Neural crest cell (in vitro differentiated cells): ENCODE results near the gene RASAL2. TPM values are rescaled to one million over a fixed set of nuclear protein-coding genes. Genes with fewer than 3 reads are reported as not detected.

Experiments
- DNase-seq: peaks from one replicate; pipeline ENCODE4 v3.0.0; 2021; ENCODE audit warnings: low read depth, mixed read lengths, low spot score
- H3K27ac Mint-ChIP-seq: one replicate; pipeline ENCODE4 v1.8.0; 2021; ENCODE audit warnings: mild to moderate bottlenecking, mixed read lengths; ENCODE audit not compliant: unreplicated experiment
- H3K27me3 Mint-ChIP-seq: 2 replicates; pipeline ENCODE4 v1.8.0; 2021; ENCODE audit warnings: low read depth, mild to moderate bottlenecking, mixed read lengths
- H3K36me3 Mint-ChIP-seq: 2 replicates; pipeline ENCODE4 v1.8.0; 2021; ENCODE audit warnings: low read depth, mild to moderate bottlenecking, mixed read lengths
- H3K4me1 Mint-ChIP-seq: 2 replicates; pipeline ENCODE4 v1.8.0; 2021; ENCODE audit warnings: mixed read lengths
- H3K4me3 Mint-ChIP-seq: one replicate; pipeline ENCODE4 v1.8.0; 2021; ENCODE audit warnings: mild to moderate bottlenecking, mixed read lengths
- H3K9me3 Mint-ChIP-seq: 2 replicates; pipeline ENCODE4 v1.8.0; 2021; ENCODE audit warnings: mixed read lengths
- CTCF ChIP-seq: fragments of 200-600 bp; sonication (generic); conservative IDR thresholded peaks from 2 replicates; pipeline ENCODE4 v1.5.0; 2021; ENCODE audit warnings: antibody characterized with exemption, mild to moderate bottlenecking
- total RNA-seq: library from RNA; stranded (reverse); gene quantifications from 2 replicates; pipeline ENCODE4 v1.2.1, GENCODE V29; 2021

The RASAL2 gene
- total RNA-seq, 1 donor from 2014 or later: 20.9 TPM

DNA sequence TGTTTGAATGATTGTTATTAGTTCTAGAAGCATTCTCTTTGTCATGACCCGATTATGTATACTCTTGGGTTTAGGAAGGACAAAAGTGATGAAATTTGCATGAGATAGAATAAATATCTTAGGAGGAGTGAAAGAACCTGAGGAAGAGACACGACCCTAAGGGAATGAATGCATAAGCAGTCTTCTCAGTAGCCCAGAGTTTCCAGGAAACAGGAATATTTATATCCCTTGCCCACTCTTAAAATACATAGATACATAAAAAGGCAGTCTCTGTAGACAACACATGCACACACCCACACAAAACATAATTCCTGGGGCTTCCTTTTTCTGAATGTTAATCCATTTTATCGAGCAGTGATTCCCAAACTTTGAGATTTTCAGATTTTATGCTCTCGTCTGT lies 383.5 kb downstream of the RASAL2 start:
- Mint-ChIP-seq H3K27ac (no peak overlapping the region), H3K36me3 (peaks cover 20% of the 10 kb centered on the region), H3K27me3 (no peaks in the 10 kb centered on the region), H3K9me3 (no peaks in the 10 kb centered on the region), H3K4me3 (no peak overlapping the region), H3K4me1 (peaks cover 9% of the 10 kb centered on the region)
- no peak for DNase-seq
- no peak for TF ChIP-seq CTCF

- H3K27ac Mint-ChIP-seq: no peak overlapping the region
- no peak overlapping the region for H3K4me3 Mint-ChIP-seq
- peaks cover 9% of the 10 kb centered on the region for H3K4me1 Mint-ChIP-seq
- H3K9me3 Mint-ChIP-seq: no peaks in the 10 kb centered on the region
- H3K27me3 Mint-ChIP-seq: no peaks in the 10 kb centered on the region
- DNase-seq: no peak
- H3K36me3 Mint-ChIP-seq: peaks cover 20% of the 10 kb centered on the region
- no peak for TF ChIP-seq CTCF
Measured at GRCh38 chr1:178477841-178478240, 383.9 kb downstream of the RASAL2 start.

GRCh38 chr1:178483251-178483957 lies 389.5 kb downstream of the RASAL2 start:
- Mint-ChIP-seq H3K27me3 (no peaks in the 10 kb centered on the region), H3K9me3 (no peaks in the 10 kb centered on the region), H3K36me3 (peaks cover 5% of the 10 kb centered on the region), H3K4me1 (peaks cover 5% of the 10 kb centered on the region), H3K27ac (no peak overlapping the region), H3K4me3 (no peak overlapping the region)
- TF ChIP-seq CTCF: no peak
- DNase-seq: no peak

- Mint-ChIP-seq H3K27ac (no peak overlapping the region), H3K27me3 (no peaks in the 10 kb centered on the region), H3K36me3 (peaks cover 5% of the 10 kb centered on the region), H3K9me3 (no peaks in the 10 kb centered on the region), H3K4me1 (peaks cover 5% of the 10 kb centered on the region), H3K4me3 (no peak overlapping the region)
- DNase-seq: no peak
- no peak for TF ChIP-seq CTCF
Measured at GRCh38 chr1:178484698-178485225, 390.9 kb downstream of the RASAL2 start.

DNA sequence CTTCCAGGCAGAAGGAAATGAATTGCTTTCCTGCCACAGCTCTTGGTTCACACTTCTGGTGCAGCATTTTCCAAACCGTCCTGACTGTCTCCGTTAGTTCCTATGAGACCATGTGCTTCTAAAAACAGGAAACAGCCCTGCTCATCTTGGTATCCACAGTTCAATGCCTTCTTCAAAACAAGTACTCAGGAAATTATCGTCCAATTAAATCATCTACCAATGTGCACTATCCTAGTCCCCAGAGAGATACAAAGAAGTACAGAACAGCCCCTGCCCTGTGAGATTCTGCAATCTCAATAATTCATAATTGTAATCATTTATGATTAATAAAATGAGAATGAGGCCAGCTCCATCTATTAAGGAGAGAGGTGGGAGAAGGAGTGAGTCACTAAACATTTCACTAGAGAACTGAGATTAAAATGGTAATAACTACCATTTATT lies 391.7 kb downstream of the RASAL2 start:
- DNase-seq: no peak
- no peak for TF ChIP-seq CTCF
- no peaks in the 10 kb centered on the region for H3K27me3 Mint-ChIP-seq
- peaks cover 3% of the 10 kb centered on the region for H3K36me3 Mint-ChIP-seq
- no peak overlapping the region for H3K4me3 Mint-ChIP-seq
- no peaks in the 10 kb centered on the region for H3K9me3 Mint-ChIP-seq
- H3K4me1 Mint-ChIP-seq: peaks cover 5% of the 10 kb centered on the region
- no peak overlapping the region for H3K27ac Mint-ChIP-seq
